Measurements from ENCODE around the gene OR4K15.
"Not testable (repeated sequence)": the region's sequence is repeated elsewhere in the genome, so short reads cannot be mapped to it uniquely, and the experiment has no call there.

Gene OR4K15, protein sequence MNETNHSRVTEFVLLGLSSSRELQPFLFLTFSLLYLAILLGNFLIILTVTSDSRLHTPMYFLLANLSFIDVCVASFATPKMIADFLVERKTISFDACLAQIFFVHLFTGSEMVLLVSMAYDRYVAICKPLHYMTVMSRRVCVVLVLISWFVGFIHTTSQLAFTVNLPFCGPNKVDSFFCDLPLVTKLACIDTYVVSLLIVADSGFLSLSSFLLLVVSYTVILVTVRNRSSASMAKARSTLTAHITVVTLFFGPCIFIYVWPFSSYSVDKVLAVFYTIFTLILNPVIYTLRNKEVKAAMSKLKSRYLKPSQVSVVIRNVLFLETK

DNA sequence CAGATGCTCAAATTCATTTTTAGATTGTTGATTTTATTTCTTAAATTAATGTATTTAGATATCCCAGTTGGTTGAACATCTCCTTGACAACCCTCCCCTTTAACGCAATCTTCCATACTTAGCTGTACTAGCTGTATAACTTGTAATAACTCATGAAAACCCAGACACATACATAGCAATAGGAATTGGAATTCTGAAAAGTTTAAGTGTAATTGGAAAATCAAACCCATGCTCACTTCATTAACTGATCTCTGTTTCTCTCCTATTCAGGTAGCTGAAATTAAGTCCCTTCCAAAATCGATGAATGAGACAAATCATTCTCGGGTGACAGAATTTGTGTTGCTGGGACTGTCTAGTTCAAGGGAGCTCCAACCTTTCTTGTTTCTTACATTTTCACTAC lies at the start of gene OR4K15:
Gene OR4K15, plus strand, starts transcription at position 301 of the 400 bp plus-strand sequence. Its CDS starts 0 bp downstream, at position 301.
- DNase-seq (ENCODE audit: low read depth): no peak

DNA sequence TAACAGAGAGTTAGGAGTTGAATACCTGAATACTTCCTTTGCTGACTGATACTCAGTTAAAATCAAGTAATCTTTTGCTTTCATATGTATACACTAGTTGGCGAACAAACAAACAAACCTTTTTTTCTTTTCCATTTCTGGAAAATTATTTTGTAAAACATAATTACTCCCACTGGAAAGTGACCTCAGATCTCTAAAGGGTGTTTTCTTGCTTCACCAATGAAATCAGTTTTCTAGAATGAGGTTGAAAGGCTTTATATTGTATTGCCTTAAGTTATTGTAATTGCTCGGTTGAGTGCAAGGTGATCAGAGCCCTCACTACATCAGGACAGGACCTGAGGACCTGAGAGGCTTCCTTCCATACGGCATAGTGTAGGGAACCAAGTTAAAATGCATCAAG lies 44.8 kb upstream of the OR4K15 start, which contains the start of gene OR4K1:
Gene OR4K1, plus strand, starts transcription at position 301 of the 400 bp plus-strand sequence. CDS start 4,750 bp downstream, outside the sequence.
- no peak for DNase-seq (ENCODE audit: low read depth)

DNA sequence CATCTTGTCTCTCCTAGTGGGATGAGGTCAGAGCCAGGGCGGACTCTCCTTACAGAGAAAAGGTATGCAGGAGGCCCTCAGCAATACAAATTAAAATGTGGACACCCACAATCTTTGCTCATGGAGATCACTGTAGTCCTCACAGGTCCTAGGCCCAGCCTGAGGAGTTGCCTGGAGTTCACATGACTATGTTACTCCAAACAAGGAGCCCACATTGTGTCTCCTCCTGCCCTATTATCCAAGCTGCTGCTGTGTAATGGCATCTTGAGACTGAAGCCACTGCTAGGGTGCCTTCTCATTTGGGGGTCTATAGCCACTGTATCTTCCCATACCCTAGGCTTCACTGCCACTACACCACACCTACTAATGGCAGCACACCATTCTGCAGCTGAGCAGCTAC lies 33.7 kb upstream of the OR4K15 start:
- no peak for DNase-seq (ENCODE audit: low read depth)

DNA sequence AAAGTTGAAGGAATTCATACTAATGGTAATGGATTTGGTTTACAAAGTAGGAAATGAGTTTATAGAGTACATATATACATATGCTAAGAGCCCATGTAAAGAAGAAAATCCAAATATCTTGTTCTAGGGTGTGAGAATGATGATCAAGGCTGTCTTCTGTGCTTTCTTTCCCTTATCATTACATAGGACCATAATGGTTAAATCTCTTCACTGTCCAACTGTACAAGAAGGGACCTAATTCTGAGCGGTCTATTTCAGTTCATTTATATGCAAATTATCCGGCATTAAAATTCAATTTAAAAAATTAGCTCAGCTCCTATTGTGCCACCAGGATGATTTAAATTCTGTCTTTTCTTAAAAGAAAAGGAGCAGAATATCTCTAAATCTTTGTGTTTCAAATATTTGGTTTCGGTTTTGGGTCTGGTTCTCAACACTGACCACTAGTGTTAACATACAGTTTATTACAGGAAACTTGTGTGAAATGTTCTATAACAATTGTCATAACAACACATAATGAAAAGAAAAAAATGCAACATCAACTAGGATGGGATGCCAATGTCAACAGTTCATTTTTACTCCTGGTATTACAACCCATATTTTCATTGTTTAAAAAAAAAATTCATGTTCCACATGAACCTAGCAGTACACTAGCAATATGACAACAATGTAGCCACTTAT lies 27.8 kb upstream of the OR4K15 start:
- DNase-seq (ENCODE audit: low read depth): no peak

DNA sequence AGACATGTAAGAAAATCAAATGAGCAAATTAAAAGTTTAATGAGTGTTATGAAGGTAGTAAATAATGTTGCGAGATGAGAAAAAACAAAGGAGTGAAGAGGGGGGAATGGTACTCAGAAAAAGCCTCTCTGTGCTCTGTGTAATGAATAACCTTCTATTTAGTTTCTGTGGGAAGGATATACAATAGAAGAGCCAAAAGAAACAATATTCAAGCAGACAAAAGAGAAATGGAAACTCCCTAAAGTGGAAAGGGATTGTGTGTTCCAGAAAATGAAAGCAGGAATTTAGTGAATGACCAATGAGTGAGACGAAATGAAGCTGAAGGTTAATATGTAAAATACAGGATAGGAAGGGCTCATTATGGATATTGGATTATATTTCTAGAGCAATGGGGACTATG lies 26.2 kb upstream of the OR4K15 start:
- no peak for DNase-seq (ENCODE audit: low read depth)

DNA sequence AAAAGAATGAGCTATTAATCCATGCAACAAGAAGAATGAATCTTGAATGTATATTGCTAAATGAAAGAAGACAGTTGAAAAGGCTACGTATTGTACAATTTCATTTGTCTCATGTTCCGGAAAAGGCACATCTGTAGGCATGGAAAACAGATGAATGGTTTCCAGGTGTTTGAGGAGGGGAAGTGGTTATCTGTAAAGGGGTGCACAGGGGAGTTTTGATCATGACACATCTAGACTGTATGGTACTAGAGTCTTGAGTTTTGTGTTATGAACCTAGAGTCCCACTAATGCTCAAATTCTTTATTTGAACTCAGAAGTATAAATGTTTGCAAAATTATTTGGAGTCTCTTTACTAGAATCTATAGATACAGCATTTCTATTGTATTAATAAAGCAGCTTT lies 5.7 kb upstream of the OR4K15 start:
- not testable (repeated sequence) for DNase-seq (ENCODE audit: low read depth)

DNA sequence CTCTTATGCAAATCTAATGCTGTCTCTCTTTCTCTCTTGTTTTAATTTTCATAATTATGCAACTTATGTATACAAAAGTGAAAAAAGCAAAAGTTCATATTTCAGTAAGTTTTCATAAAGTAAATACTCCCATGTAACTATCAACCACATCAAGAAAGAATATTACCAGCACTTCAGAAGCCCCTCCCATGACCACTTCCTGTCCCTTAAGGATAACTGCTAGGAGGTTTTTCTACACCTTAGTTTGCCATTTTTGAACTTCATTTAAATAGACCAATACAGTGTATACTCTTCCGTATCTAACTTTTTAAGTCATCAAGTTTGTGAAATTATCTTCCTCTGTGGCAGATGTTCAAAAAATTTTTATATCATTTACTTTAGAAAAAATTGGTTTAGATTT lies 547 bp upstream of the OR4K15 start:
- no peak for DNase-seq (ENCODE audit: low read depth)

DNA sequence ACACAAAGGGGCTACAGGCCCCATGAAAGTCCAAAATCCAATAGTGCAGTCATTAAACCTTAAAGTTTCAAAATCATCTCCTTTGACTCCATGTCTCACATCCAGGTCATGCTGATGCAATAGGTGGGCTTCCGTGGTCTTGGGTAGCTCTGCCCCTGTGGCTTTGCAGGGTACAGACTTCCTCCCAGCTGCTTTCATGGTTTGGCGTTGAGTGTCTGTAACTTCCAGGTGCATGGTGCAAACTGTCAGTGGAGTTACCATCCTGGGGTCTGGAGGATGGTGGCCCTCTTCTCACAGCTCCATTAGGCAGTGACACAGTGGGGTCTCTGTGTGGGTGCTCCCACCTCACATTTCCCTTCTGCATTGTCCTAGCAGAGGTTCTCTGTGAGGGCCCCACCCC lies 18.0 kb downstream of the OR4K15 start:
- DNase-seq (ENCODE audit: low read depth): no peak

DNA sequence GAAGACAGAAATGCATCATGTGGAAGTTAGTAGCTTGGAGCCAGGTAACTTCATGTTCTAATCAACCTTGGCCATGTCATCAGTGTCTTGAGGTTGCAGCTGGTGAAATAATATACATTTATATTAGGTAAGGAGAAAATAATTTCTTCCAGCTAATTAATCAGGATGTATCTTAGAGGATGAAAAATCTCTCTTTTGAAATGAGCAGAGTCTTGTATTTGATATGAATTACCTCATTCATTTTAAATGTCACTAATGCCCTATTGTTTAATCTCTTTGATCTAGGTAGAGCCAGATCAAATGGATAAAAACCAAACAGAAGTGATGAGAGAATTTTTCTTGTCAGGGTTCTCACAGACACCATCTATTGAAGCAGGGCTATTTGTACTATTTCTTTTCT lies 26.5 kb downstream of the OR4K15 start, which contains the start of gene OR4Q2:
Gene OR4Q2, plus strand, starts transcription at position 301 of the 400 bp plus-strand sequence.
- DNase-seq (ENCODE audit: low read depth): no peak

DNA sequence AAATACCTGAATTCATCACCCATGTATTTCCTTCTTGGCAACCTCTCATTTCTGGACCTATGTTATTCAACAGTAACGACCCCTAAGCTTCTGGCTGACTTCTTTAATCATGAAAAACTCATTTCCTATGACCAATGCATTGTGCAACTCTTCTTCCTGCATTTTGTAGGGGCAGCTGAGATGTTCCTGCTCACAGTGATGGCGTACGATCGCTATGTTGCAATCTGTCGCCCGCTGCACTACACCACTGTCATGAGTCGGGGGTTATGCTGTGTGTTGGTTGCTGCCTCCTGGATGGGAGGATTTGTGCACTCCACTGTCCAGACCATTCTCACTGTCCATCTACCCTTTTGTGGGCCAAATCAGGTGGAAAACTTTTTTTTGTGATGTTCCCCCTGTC lies 26.9 kb downstream of the OR4K15 start:
- no peak for DNase-seq (ENCODE audit: low read depth)

DNA sequence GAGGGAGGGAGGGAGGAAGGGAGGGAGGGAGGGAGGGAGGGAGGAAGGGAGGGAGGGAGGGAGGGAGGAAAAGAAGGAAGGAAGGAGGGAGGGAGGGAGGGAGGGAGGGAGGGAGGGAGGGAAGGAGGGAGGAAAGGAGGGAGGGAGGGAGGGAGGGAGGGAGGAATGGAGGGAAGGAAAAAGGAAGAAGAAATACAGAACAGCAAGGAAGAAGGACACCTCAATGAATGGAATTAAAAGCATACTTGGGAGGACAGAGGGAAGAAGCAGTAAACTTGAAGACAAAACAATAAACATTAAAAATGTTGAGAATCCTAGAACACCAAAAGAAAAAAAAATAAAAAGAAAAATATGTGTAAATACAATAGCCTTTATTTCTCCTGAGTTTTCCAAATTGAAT lies 32.8 kb downstream of the OR4K15 start:
- DNase-seq (ENCODE audit: low read depth): no peak

DNA sequence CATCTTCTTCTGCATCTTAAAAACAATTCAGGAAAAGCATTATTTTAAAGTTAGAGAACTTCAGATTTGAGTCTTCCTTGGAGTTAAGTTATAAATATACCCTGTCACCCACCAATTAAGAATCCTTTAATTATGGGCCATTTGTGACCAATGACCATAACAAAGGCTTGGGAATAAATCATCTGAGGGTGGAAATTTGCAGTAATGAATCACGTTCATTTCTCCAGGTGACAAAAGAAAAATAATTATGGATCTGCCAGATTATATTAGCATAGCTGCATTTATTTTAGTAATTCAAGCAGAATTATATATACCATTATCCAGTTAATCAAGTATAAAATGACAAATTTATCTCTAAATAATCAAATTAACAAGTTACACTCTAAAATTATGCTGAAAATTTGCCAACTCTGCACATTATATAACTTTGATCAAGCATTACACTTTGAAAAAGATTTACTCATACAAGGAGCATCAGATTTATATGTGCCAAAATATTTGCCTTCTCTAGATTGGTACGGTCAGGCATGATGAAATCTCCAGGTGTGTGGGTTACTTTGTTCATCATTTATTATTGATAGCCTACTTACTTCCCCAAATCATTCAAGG lies 44.0 kb downstream of the OR4K15 start, which contains the start of gene OR4K14:
Gene OR4K14, minus strand, starts transcription at position 51 of the 609 bp plus-strand sequence. CDS start 4,114 bp downstream, outside the sequence.
- no peak for DNase-seq (ENCODE audit: low read depth)

Measured in fibroblast of the conjunctiva (primary cell).